Superior temporal gyrus (tissue), 1 donor: ENCODE measurements around the gene TNFAIP6.

Experiments
- DNase-seq: peaks from one replicate; pipeline ENCODE4 v3.0.0-alpha.2; 2016; ENCODE audit errors: extremely low spot score

The TNFAIP6 gene

DNA sequence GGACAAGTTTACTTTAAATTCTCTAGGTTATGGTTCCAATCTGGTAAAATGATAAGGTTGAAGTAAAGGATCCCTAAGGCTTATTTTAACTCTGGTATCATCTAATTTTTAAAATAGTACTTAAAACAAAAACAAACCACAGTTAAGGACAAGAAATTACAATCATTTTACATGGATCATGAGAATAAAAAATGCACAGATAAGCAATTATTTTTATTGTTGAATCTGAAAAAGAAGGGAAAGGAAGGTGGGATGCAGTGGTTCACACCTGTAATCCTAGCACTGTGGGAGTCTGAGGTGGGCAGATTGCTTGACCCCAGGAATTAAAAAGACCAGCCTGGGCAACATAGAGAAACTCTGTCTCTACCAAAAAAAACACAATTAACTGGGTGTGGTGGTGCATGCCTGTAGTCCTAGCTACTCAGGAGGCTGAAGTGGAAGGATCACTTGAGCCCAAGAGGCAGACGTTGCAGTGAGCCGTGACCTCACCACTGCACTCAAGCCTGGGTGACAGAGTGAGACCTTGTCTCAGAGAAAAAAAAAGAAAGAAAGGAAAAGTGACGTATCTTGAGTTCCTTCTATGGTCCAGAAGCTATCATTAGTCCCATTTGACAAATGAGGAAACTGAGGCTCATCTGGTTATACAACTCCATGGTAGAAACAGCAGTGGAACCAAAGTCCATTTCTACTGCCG lies 2.5 kb downstream of the TNFAIP6 start:
- no peak for DNase-seq

DNA sequence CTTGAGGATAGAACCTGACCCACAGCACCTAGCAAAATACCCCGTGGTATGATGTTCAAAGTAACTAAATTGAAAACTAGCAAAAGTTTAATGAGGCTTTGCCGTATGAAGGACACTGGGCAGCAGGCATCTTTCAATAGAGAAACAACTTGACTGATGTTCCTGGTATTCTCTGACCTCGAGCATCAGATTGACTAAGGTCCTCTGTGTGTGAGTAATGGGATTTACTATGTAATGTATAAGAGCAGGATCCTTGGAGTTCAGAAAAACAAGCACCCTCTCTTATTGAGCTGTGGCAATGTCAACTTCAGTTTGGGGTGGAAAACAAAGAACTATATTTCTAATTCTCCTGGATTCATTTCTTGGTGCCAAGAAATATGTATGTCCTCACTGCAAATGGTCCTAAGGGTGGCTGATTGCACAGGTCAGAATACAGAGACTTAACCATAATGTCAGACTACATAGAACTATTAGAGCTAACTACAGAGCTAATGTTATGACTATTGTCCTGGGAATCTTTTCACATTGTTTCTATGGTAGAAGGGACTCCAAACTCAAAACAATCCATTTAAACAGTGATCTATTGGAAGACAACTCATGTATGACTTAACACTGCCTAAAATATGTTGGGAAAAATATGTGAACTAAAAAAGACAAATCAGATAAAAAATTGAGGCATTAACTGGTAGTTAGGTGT lies 4.4 kb downstream of the TNFAIP6 start:
- no peak for DNase-seq

DNA sequence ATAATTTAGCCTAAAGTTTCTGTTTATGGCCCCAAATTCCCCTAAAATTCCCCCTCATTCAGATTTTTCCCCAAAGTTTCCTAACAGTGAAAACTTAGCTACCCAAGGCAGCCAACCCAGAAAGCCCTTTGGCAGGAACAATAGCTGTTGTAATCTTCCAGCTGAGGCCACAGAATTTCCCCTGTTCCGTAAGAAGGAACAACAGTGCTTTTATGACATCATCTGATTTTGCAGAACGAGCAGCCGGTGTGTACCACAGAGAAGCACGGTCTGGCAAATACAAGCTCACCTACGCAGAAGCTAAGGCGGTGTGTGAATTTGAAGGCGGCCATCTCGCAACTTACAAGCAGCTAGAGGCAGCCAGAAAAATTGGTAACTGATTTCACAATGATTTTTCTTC lies 6.3 kb downstream of the TNFAIP6 start:
- peak; percentile 84 for DNase-seq

DNA sequence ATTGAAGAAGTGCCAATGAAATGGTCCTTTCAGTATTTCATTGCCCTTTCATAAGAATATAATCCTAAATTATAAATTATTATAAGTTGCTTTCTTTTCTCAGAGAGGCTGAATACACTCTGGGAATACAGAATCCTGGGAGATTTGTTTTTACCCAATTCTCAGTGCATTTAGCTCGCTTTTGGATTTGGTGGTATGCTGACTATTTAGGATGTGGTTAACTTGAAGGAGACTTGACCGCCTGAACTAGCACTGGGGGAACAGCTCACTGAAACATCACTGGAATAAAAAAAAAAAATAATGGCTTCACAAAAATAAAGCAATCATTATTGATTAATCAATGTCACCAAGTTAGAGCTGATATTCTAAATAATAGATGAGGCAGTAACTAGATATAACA lies 10.2 kb downstream of the TNFAIP6 start:
- no peak for DNase-seq

DNA sequence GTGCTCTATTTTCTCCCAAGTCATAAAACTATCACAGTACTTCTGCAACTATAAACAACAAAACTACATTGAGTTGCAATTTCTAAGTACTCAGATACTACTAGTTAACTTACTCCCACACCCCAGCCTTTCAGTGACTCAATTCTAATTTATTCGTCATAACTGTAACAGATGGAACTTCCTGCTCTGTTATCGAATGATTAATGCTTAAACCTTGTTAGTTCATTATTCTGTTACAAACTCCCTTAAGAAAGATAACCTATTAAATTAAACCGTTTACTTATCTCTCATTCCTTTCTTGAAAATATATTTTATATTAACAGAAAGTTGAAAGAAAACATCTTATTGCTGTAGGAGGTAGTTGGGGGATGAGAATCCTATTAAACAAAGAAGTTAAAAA lies 17.0 kb downstream of the TNFAIP6 start:
- no peak for DNase-seq

DNA sequence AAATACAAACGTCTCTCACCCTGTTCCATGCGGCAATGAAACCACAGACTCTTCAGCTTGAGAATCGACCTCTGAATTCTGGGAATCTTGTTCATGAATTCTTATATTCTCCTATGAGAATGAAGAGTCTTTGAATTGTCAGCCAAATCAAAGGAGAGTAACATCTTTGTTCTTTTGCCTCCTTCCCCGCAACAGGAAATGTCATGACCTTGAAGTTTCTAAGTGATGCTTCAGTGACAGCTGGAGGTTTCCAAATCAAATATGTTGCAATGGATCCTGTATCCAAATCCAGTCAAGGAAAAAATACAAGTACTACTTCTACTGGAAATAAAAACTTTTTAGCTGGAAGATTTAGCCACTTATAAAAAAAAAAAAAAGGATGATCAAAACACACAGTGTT lies 21.8 kb downstream of the TNFAIP6 start:
- no peak for DNase-seq

DNA sequence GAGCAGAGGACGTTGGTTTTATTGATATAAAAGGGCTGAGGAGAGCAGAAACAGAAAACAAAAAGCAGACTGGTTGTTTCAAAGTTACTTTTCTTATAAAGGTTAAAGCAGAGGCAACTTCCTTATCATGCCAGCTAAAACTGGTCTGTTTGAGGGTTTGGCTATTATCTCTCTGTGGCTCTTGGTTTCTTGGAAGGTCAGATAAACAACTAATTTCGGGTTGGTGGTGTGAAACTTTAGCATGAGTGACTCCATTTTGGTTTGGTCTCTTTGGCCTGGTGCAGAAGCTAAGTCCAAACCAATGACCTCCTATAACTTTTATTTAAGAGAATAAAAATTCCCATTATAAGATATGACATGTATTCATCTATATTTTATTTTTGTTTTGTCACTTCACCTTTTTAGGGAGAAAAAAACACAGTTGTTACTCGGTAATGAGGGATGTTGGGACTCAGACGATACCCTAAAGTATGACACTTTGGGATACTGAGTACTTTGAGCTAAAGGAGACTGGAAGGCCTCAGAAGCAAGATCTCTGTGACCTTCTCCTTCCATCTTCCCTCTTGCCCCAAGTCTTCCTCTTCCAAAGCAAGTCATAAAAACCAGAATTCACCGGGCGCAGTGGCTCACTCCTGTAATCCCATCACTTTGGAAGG lies 23.3 kb downstream of the TNFAIP6 start:
- no peak for DNase-seq

DNA sequence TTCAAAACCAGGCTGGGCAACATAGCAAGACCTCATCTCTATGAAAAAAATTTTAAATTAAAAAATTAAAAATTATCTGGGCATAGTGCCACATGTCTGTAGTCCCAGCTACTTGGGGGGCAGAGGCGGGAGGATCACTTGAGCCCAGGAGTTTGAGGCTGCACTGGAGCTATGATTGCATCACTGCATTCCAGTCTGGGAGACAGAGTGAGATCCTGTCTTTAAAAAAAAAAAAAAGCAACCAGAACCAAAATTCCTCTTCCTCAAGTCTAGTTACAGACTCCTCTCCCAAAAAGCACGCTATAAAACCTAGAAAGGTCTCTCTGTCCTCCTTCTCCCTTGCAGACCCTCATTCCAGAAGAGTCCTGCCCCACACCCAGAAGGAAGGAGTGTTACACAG lies 23.9 kb downstream of the TNFAIP6 start:
- DNase-seq, result no peak

DNA sequence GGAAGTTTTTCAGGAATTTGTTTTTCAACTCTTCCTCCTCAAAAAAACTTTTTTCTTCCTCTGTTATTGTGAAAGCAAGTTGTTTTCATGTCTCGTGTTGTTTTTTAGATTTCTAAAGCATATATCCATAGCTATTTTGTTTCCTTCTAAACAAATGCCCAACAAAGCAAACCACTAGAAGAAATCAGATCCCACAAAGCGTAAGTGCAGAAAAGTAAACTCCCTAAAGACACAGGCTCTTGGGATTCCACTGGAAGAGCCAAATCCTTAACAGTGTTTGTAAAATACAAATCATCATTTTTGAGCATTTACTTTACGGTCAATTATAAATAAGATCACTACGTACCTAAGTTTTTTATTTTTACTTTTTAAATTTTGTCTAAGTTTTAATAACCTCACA lies 30.6 kb downstream of the TNFAIP6 start:
- DNase-seq, result no peak

DNA sequence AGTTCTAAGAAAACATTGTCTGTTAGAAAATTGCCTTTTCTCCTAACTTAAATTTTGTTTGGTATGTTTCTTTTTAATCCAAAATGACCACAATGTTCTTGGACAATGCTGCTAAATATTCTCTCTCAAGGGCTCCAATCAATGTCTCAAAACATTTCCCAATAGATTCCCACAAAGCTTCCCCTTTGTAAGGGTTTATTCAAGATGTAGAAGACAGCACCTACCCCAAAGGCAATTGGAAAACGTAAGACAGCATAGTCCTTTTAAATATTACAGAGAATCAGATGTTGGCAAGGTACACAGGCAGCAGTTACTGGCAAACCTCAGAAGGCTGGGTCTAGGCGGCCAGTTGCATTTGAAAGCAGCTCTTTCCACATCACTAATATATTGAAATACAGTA lies 34.0 kb downstream of the TNFAIP6 start:
- DNase-seq, result no peak

DNA sequence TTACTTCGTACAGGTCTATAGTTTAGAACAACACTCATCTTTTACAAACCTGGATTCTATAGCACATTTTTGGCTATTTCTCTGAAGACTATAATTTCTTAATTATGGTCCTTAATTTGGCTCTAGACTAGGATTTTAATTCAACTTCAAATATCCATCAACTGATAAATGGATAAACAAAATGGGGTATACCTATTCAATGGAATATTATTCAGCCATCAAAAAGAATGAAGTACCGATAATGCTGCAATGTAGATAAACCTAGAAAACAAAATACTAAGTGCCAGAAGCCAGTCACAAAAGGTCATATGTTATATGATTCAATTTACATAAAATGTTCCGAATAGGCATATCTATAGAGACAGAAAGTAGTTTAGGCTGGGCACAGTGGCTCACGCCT lies 37.1 kb downstream of the TNFAIP6 start:
- DNase-seq, result no peak

DNA sequence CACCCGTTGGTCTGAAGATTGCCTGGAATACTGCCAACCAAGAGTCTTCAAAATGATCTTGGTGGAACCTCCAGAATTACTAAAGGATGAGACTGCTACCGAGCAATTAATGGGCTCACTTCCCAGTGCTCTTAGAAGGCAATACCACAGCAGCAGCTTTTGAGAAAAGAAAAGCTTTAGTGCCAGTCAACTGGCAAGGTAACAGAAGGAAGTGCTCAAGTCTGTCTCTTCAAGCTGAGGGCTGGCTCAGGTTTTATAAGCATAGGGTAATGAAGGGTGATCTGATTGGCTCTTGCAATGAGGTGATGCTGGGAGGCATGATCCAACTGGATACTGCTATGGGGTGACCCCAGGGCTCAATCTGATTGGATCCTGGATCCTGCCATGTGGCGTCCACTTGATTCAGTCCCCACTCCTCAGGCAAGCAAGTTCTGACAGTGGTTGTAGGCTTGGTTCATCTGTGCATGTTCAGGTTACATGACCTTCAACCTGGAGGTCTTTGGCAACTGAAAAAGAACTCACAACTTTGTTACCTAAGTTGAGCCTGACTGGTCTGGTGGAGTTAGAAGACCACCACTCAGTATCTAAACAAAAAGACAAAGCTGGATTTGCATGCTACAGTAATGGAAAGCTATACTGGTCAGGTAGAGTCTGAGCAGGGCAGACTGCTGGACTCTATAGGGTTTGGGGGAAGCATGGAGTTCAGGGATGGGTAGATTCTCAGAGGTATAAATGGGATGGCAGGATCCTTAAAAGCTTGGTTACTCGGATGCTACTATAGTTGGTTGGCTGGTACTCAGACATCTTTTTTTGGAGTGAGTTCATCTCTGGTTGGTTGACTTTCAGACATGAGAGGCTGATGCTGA lies 38.4 kb downstream of the TNFAIP6 start:
- no peak for DNase-seq

DNA sequence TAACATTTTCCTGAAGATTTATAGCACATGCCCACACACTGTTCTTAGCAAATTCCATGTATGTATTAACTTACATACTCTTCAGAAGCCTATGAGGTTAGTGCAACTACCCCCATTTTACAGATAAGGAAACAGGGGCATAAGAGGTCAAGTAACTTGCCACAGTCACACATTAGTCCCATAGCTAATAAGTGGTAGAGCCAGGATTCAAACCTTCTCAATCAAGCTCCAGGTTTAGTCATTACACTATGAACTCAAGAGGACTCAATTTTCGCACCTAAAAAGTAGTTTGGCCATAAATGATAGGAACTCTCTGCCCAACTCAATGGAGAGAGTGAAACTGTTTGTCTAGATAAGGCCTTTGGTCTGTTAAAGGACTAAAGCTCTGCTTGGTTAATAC lies 42.6 kb downstream of the TNFAIP6 start:
- no peak for DNase-seq

DNA sequence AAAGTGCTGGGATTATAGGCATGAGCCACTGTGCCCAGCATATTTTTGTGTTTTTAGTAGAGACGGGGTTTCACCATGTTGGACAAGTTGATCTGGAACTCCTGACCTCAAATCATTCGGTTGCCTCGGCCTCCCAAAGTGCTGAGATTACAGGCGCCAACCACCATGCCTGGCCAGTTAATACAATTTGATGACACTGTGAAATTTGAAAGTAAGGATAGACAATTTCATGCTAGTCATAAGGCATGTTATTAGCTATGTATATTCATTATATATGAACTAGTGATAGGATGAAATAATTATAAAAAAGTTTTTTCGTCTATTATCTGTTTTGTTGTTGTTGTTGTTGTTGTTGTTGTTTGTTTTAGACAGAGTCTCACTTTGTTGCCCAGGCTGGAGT lies 43.8 kb downstream of the TNFAIP6 start:
- DNase-seq, result no peak

DNA sequence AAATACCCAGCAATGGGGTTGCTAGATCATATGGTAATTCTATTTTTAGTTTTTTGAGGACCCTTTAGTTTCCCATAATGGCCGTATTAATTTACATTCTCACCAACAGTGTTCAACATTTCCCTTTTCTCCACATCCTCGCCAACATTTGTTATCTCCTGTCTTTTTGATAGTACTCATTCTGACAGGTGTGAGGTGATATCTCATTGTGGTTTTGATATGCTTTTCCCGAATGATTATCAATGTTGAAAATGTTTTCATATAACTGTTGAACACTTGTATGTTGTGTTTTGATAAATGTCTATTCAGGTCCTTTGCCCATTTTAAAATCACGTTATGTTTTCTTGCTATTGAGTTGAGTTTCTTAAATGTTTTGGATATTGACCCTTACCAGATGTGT lies 46.5 kb downstream of the TNFAIP6 start:
- no peak for DNase-seq

DNA sequence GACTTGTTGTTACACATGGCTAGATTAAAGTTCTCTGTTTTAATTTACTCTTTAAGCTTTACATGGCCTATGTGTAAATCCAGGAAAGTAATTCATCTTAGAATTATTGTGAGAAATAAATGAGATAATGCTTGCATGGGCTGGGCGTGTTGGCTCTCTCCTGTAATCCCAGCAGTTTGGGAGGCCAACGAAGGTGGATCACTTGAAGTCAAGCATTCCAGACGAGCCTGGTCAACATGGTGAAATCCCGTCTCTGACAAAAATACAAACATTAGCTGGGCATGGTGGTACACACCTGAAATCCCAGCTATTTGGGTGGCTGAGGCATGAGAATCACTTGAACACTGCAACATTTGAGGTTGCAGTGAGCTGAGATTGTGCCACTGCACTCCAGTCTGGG lies 48.0 kb downstream of the TNFAIP6 start:
- DNase-seq, result no peak

DNA sequence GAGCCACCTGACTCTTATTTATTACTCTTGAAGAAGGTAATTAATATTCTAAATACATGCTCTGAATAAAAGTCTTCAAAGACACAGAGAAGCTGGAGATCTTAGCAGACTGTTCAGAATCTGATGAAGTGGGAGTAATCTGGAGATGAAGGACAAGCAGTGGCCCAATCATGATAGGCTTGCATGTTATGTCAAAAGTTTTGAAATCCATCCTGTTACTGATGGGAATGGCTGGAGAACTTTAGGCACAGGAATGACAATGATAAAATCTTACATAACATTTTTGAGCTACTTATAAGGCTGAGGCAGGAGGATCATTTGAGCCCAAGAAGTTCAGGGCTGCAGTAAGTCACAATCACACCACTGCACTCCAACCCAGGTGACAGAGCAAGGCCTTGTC lies 49.9 kb downstream of the TNFAIP6 start:
- no peak for DNase-seq

DNA sequence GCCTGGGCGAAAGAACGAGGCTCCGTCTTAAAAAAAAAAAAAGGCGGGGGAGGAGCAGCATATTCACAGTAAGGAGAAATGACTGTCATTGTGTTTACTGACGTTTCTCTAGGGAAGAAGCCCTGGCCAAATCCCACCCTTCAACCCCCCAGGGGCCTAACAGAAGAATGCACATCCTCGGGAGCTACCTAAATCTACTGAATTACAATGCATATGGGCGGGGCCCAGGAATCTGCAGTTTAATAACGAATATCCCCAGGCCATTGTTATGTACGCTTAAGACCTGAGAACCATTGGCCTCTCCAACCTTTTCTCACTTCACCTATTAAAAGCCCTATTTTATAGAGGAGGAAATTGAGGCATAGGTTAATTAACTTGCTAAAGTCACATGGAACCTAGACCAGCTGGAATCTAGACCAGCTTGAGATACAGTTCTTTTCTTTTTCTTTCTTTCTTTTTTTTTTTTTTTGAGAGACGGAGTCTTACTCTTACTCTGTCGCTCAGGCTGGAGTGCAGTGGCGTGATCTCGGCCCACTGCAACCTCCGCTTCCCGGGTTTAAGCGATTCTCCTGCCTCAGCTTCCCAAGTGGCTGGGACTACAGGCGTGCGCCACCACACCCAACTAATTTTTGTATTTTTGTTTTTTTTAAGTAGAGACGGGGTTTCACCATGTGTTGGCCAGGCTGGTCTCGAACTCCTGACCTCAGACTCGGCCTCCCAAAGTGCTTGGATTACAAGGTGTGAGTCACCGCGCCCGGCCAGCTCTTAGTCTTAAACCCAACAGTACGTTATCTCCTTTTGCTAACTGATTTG lies 51.6 kb downstream of the TNFAIP6 start:
- DNase-seq, result no peak

DNA sequence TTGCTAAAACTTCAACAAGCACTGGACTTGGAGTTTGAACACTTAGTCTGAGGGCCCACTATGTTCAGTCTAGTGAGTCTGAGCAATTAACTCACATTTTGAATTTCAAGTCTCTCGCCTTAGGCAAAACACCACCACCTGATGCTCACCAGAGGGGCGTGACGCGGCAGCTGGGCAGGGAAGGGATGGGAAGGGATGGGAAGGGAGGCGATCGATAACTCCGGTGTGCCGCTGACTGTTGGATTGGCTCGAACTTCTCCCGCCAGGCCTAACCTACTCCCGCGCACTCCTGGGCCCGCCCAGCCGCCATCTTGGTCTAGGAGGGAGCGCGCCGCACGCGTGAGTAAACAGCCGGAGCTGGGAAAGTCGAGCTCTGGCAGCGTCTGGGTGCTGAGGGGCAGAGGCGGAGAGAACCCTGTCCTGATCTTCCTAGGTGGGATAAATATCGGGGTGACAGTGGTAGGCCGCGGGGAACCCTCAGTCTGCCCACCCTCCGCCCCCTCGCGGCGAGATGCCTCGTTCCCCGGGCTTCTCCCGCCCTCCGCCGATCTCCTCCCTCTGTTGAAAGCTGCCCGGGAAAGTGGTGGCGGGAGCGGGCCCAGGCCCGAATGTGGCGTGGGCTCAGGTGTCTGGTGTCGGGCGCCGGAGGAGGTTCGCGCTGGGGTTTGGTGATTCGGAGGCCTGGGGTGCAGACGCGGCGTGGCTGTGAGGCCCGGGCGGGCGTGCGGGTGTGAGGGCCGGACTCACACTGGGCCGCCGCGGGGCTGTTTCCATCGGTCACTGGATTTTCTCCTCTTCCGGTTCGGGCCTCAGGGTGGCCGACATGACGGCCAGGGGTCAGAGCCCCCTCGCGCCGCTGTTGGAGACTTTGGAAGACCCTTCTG lies 52.5 kb downstream of the TNFAIP6 start, which contains the start of gene RIF1:
Gene RIF1, plus strand, starts transcription at position 302 of the 884 bp plus-strand sequence. Its CDS starts 522 bp downstream, at position 824.
- DNase-seq, result peak; percentile 87

DNA sequence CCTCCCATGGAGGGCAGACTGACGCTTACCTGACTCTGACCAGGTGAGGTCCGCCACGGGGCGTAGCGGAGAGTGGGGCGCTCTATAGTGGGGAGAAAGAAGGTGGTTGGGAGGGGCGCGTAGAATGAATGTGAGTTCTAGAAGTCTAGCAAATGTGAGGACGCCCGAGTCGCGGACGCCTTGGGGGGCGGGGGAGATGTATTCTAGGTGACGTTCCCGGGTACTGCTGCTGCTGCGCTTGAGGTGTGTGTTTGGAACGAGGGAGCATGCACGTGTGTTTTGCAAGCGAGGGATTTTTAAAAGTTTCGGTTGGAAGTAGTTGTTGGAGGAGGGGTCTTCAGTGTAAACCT lies 53.1 kb downstream of the TNFAIP6 start:
- no peak for DNase-seq
